ENCODE data around the gene JAM2.
A peak's percentile ranks its signal among the peaks of the same experiment; 100 is the strongest.
"Not testable (repeated sequence)": the region's sequence is repeated elsewhere in the genome, so short reads cannot be mapped to it uniquely, and the experiment has no call there.

JAM2 gene

GRCh38 chr21:25646474-25646873 is 7.4 kb downstream of the JAM2 start:
- no peak for DNase-seq (ENCODE audit: low spot score)

GRCh38 chr21:25647647-25648046 is 8.6 kb downstream of the JAM2 start:
- no peak for DNase-seq (ENCODE audit: low spot score)

- DNase-seq (ENCODE audit: low spot score): no peak
Measured at GRCh38 chr21:25649146-25649545, 10.1 kb downstream of the JAM2 start.

GRCh38 chr21:25656412-25656811 is 17.4 kb downstream of the JAM2 start:
- no peak for DNase-seq (ENCODE audit: low spot score)

- DNase-seq (ENCODE audit: low spot score): no peak
Measured at GRCh38 chr21:25657140-25657539, 18.1 kb downstream of the JAM2 start.

GRCh38 chr21:25658427-25659035 is 19.5 kb downstream of the JAM2 start:
- no peak for DNase-seq (ENCODE audit: low spot score)

GRCh38 chr21:25660233-25660632 is 21.2 kb downstream of the JAM2 start:
- no peak for DNase-seq (ENCODE audit: low spot score)

GRCh38 chr21:25664491-25664931 is 25.5 kb downstream of the JAM2 start:
- no peak for DNase-seq (ENCODE audit: low spot score)

GRCh38 chr21:25670726-25671125 is 31.7 kb downstream of the JAM2 start:
- DNase-seq (ENCODE audit: low spot score): peak; percentile 63

GRCh38 chr21:25676451-25676850 is 37.4 kb downstream of the JAM2 start:
- no peak for DNase-seq (ENCODE audit: low spot score)

GRCh38 chr21:25682382-25682781 is 43.3 kb downstream of the JAM2 start:
- DNase-seq (ENCODE audit: low spot score): no peak

GRCh38 chr21:25687787-25688186 is 48.7 kb downstream of the JAM2 start:
- no peak for DNase-seq (ENCODE audit: low spot score)

GRCh38 chr21:25688275-25689155 is 49.5 kb downstream of the JAM2 start:
- DNase-seq (ENCODE audit: low spot score): peak; percentile 21

GRCh38 chr21:25689226-25689625 is 50.2 kb downstream of the JAM2 start:
- peak; percentile 40 for DNase-seq (ENCODE audit: low spot score)

GRCh38 chr21:25691976-25692375 is 52.9 kb downstream of the JAM2 start:
- DNase-seq (ENCODE audit: low spot score): no peak

GRCh38 chr21:25695461-25695860 is 56.4 kb downstream of the JAM2 start:
- not testable (repeated sequence) for DNase-seq (ENCODE audit: low spot score)

- no peak for DNase-seq (ENCODE audit: low spot score)
Measured at GRCh38 chr21:25700741-25701140, 61.7 kb downstream of the JAM2 start.

GRCh38 chr21:25701529-25701928 is 62.5 kb downstream of the JAM2 start:
- no peak for DNase-seq (ENCODE audit: low spot score)

GRCh38 chr21:25708467-25709065 is 69.5 kb downstream of the JAM2 start:
- peak; percentile 64 for DNase-seq (ENCODE audit: low spot score)

GRCh38 chr21:25709684-25710265 is 70.7 kb downstream of the JAM2 start:
- no peak for DNase-seq (ENCODE audit: low spot score)

- DNase-seq (ENCODE audit: low spot score): no peak
Measured at GRCh38 chr21:25710550-25710949, 71.5 kb downstream of the JAM2 start.

GRCh38 chr21:25714066-25714465 is 75.0 kb downstream of the JAM2 start:
- DNase-seq (ENCODE audit: low spot score): not testable (repeated sequence)

Data from GM03348 (cell line).